NCI-H69 (cell line): ENCODE data around the gene IGF2.

Source experiments
- DNase-seq: peaks from one replicate; lab custom pipeline; 2025; lab: John Stamatoyannopoulos, UW

Gene IGF2

GRCh38 chr11:2122907-2123627 is 16.1 kb downstream of the IGF2 start:
- DNase-seq, result no peak

GRCh38 chr11:2122222-2122906 is 16.8 kb downstream of the IGF2 start:
- DNase-seq, result no peak

- DNase-seq, result no peak
These were observed 17.7 kb downstream of the IGF2 start for GRCh38 chr11:2121227-2122130.

- no peak for DNase-seq
These were observed 18.7 kb downstream of the IGF2 start for GRCh38 chr11:2120359-2121100.

- no peak for DNase-seq
These were observed 20.5 kb downstream of the IGF2 start for GRCh38 chr11:2118677-2119076.

GRCh38 chr11:2116680-2117079 is 22.5 kb downstream of the IGF2 start:
- DNase-seq, result no peak

- no peak for DNase-seq
These were observed 23.9 kb downstream of the IGF2 start for GRCh38 chr11:2115308-2115707.

GRCh38 chr11:2114430-2115241 is 24.6 kb downstream of the IGF2 start:
- no peak for DNase-seq

- DNase-seq, result no peak
These were observed 25.4 kb downstream of the IGF2 start for GRCh38 chr11:2113776-2114175.

- no peak for DNase-seq
These were observed 28.7 kb downstream of the IGF2 start for GRCh38 chr11:2110521-2110920.

GRCh38 chr11:2109541-2110019 is 29.6 kb downstream of the IGF2 start:
- peak; percentile 42 for DNase-seq

- DNase-seq, result no peak
These were observed 30.3 kb downstream of the IGF2 start for GRCh38 chr11:2108675-2109491.

- no peak for DNase-seq
These were observed 31.1 kb downstream of the IGF2 start for GRCh38 chr11:2107941-2108630.

GRCh38 chr11:2107521-2107920 is 31.7 kb downstream of the IGF2 start:
- no peak for DNase-seq

- no peak for DNase-seq
These were observed 32.5 kb downstream of the IGF2 start for GRCh38 chr11:2106583-2107209.

- no peak for DNase-seq
These were observed 33.7 kb downstream of the IGF2 start for GRCh38 chr11:2105511-2105910.

GRCh38 chr11:2104524-2105440 is 34.4 kb downstream of the IGF2 start:
- no peak for DNase-seq
